H9 (cell line): ENCODE results near the gene ASTL. TPM values are rescaled to one million over a fixed set of nuclear protein-coding genes. Genes with fewer than 3 reads are reported as not detected.

Source experiments
- DNase-seq: peaks from one replicate; pipeline ENCODE4 v3.0.0-alpha.2; 2017
- H2AFZ ChIP-seq: one replicate; pipeline ENCODE4 v1.6.1; 2013; ENCODE audit warnings: mild to moderate bottlenecking, low read length, control low read depth, moderate library complexity
- H2AK5ac ChIP-seq: 2 replicates; pipeline ENCODE4 v1.6.1; 2013; ENCODE audit warnings: low read length, control low read depth, mixed read lengths; ENCODE audit not compliant: insufficient read length
- H2BK120ac ChIP-seq: one replicate; pipeline ENCODE4 v1.6.1; 2013; ENCODE audit warnings: low read depth, mild to moderate bottlenecking, low read length, control low read depth, inconsistent platforms; ENCODE audit not compliant: poor library complexity, severe bottlenecking
- H2BK12ac ChIP-seq: 2 replicates; pipeline ENCODE4 v1.6.1; 2013; ENCODE audit warnings: low read length, control low read depth, mixed read lengths, low read depth; ENCODE audit not compliant: insufficient read length
- H2BK15ac ChIP-seq: 2 replicates; pipeline ENCODE4 v1.6.1; 2013; ENCODE audit warnings: low read depth, low read length, control low read depth
- H2BK20ac ChIP-seq: one replicate; pipeline ENCODE4 v1.6.1; 2013; ENCODE audit warnings: low read depth, mild to moderate bottlenecking, low read length, control low read depth, inconsistent platforms; ENCODE audit not compliant: poor library complexity, severe bottlenecking
- H2BK5ac ChIP-seq: 2 replicates; pipeline ENCODE4 v1.6.1; 2013; ENCODE audit warnings: low read length, control low read depth, mixed read lengths; ENCODE audit not compliant: insufficient read length
- H3K14ac ChIP-seq: 2 replicates; pipeline ENCODE4 v1.6.1; 2013; ENCODE audit warnings: low read length, control low read depth; ENCODE audit not compliant: insufficient read depth
- H3K18ac ChIP-seq: 2 replicates; pipeline ENCODE4 v1.6.1; 2013; ENCODE audit warnings: low read depth, mild to moderate bottlenecking, mixed read lengths, low read length, control low read depth; ENCODE audit not compliant: insufficient read length
- H3K23ac ChIP-seq: 2 replicates; pipeline ENCODE4 v1.6.1; 2013; ENCODE audit warnings: low read length, control low read depth, mixed read lengths, low read depth; ENCODE audit not compliant: insufficient read length
- H3K23me2 ChIP-seq: 2 replicates; pipeline ENCODE4 v1.6.1; 2013; ENCODE audit warnings: low read depth, mild to moderate bottlenecking, mixed read lengths, low read length, control low read depth; ENCODE audit not compliant: insufficient read length, poor library complexity, severe bottlenecking
- H3K27ac ChIP-seq: 2 replicates; pipeline ENCODE4 v1.5.1; 2013; ENCODE audit warnings: low read length, control low read depth, mixed read lengths, low read depth; ENCODE audit not compliant: insufficient read length
- H3K27me3 ChIP-seq: 2 replicates; pipeline ENCODE4 v1.6.1; 2013; ENCODE audit warnings: low read length, control low read depth, inconsistent platforms; ENCODE audit not compliant: insufficient read depth
- H3K4ac ChIP-seq: 2 replicates; pipeline ENCODE4 v1.6.1; 2013; ENCODE audit warnings: low read depth, mild to moderate bottlenecking, control low read depth, inconsistent platforms, low read length, moderate library complexity
- H3K4me1 ChIP-seq: 2 replicates; pipeline ENCODE4 v1.6.1; 2013; ENCODE audit warnings: low read length, control low read depth, inconsistent platforms; ENCODE audit not compliant: insufficient read depth
- H3K4me2 ChIP-seq: 2 replicates; pipeline ENCODE4 v1.6.1; 2013; ENCODE audit warnings: low read length, control low read depth, mixed read lengths; ENCODE audit not compliant: insufficient read length, insufficient read depth
- H3K56ac ChIP-seq: 2 replicates; pipeline ENCODE4 v1.6.1; 2013; ENCODE audit warnings: low read depth, mild to moderate bottlenecking, mixed read lengths, low read length, control low read depth; ENCODE audit not compliant: insufficient read length
- H3K79me1 ChIP-seq: 2 replicates; pipeline ENCODE4 v1.6.1; 2013; ENCODE audit warnings: low read depth, mild to moderate bottlenecking, moderate library complexity, low read length, control low read depth, inconsistent platforms; ENCODE audit not compliant: insufficient read depth, poor library complexity, severe bottlenecking
- H3K79me2 ChIP-seq: 2 replicates; pipeline ENCODE4 v1.6.1; 2013; ENCODE audit warnings: low read length, control low read depth, inconsistent platforms; ENCODE audit not compliant: insufficient read depth
- H3K9ac ChIP-seq: 2 replicates; pipeline ENCODE4 v1.6.1; 2013; ENCODE audit warnings: low read length, control low read depth, mixed read lengths; ENCODE audit not compliant: insufficient read length; ENCODE audit errors: extremely low read depth
- H3K9me3 ChIP-seq: one replicate; pipeline ENCODE4 v1.6.1; 2013; ENCODE audit warnings: low read depth, low read length, inconsistent platforms; ENCODE audit not compliant: control insufficient read depth
- H3T11ph ChIP-seq: one replicate; pipeline ENCODE4 v1.6.1; 2013; ENCODE audit warnings: mild to moderate bottlenecking, low read length, control low read depth, inconsistent platforms
- H4K20me1 ChIP-seq: one replicate; pipeline ENCODE4 v1.6.1; 2013; ENCODE audit not compliant: control insufficient read depth, insufficient read length, insufficient read depth
- H4K5ac ChIP-seq: 2 replicates; pipeline ENCODE4 v1.6.1; 2013; ENCODE audit warnings: low read depth, mild to moderate bottlenecking, mixed read lengths, low read length, control low read depth; ENCODE audit not compliant: insufficient read length
- H4K8ac ChIP-seq: replicated peaks from 2 replicates; pipeline ENCODE4 v1.6.1; 2013; ENCODE audit warnings: low read length, control low read depth, mixed read lengths, low read depth; ENCODE audit not compliant: insufficient read length
- H4K91ac ChIP-seq: 2 replicates; pipeline ENCODE4 v1.6.1; 2013; ENCODE audit warnings: low read depth, mild to moderate bottlenecking, moderate library complexity, mixed read lengths, low read length, control low read depth; ENCODE audit not compliant: insufficient read length
- H3K27ac Mint-ChIP-seq, 3 experiments: 2 replicates in 2 of 3; 3 replicates in 1 of 3; pipeline ENCODE4 v1.8.0; 2020 to 2021; ENCODE audit warnings: mixed read lengths in 3 of 3, mild to moderate bottlenecking in 1 of 3, moderate library complexity in 1 of 3
- H3K27me3 Mint-ChIP-seq: 2 replicates; pipeline ENCODE4 v1.8.0; 2021; ENCODE audit warnings: low read depth, mild to moderate bottlenecking, moderate library complexity, mixed read lengths
- H3K36me3 Mint-ChIP-seq, 3 experiments: 2 replicates in 2 of 3; 3 replicates in 1 of 3; pipeline ENCODE4 v1.8.0; 2020 to 2021; ENCODE audit warnings: low read depth in 3 of 3, mixed read lengths in 3 of 3; ENCODE audit not compliant: insufficient read depth in 1 of 3
- H3K4me1 Mint-ChIP-seq, 2 experiments: 2 replicates each; pipeline ENCODE4 v1.8.0; 2020; ENCODE audit warnings: mixed read lengths in 2 of 2
- H3K4me3 Mint-ChIP-seq, 2 experiments: 2 replicates in 1 of 2; 3 replicates in 1 of 2; pipeline ENCODE4 v1.8.0; 2020 to 2021; ENCODE audit warnings: mild to moderate bottlenecking in 2 of 2, mixed read lengths in 2 of 2, moderate library complexity in 1 of 2
- H3K9me3 Mint-ChIP-seq, 2 experiments: 2 replicates in 1 of 2; 3 replicates in 1 of 2; pipeline ENCODE4 v1.8.0; 2020; ENCODE audit warnings: mild to moderate bottlenecking in 2 of 2, mixed read lengths in 2 of 2, moderate library complexity in 1 of 2
- CTCF ChIP-seq: fragments of 200-600 bp; sonication (generic); conservative IDR thresholded peaks from 3 replicates; pipeline ENCODE4 v1.8.0; 2021; ENCODE audit warnings: antibody characterized with exemption, mild to moderate bottlenecking
- WGBS: extraction: QIAGEN DNeasy Blood & Tissue Kit; methylation state at CpG from one replicate; pipeline ENCODE4 v1.1.7; 2013; ENCODE audit warnings: missing lambda C conversion rate, low lambda C conversion rate, mixed read lengths; ENCODE audit not compliant: insufficient read length; ENCODE audit errors: extremely low coverage; 5-methylcytosine and 5-hydroxymethylcytosine counted together
- total RNA-seq: library from RNA; stranded (reverse); gene quantifications from 2 replicates; pipeline ENCODE4 v1.2.1, GENCODE V29; 2021

The ASTL gene
- total RNA-seq, 1 experiment from 2014 or later, result 0.81 TPM

- Histone ChIP-seq H3K18ac (no peak overlapping the region), H3K4me2 (no peak overlapping the region), H3K9ac (no peak overlapping the region), H3T11ph (no peak overlapping the region), H3K9me3 (no peaks in the 10 kb centered on the region), H3K79me1 (no peaks in the 10 kb centered on the region), H3K27ac (no peak overlapping the region), H3K27me3 (no peaks in the 10 kb centered on the region), H2BK15ac (no peak overlapping the region), H2AK5ac (no peak overlapping the region), H2BK12ac (no peak overlapping the region), H4K8ac (no peak overlapping the region), H3K23ac (no peak overlapping the region), H2AFZ (no peak overlapping the region), H4K20me1 (no peaks in the 10 kb centered on the region), H3K14ac (no peak overlapping the region), H4K91ac (no peak overlapping the region), H3K23me2 (no peaks in the 10 kb centered on the region), H3K4me1 (no peaks in the 10 kb centered on the region; the same call in 1 of the 2 replicates), H4K5ac (no peak overlapping the region), H2BK5ac (no peak overlapping the region), H3K56ac (no peak overlapping the region), H2BK120ac (no peak overlapping the region), H3K79me2 (no peaks in the 10 kb centered on the region), H2BK20ac (no peak overlapping the region), H3K4ac (no peak overlapping the region)
- peak; percentile 22 for DNase-seq
- H3K27ac Mint-ChIP-seq, result peak overlapping the region in 1 of 3 experiments; percentile 59; a peak in 2 of 7 replicates
- no CpG with 5 or more reads among the region's 7 CpGs for whole genome bisulfite sequencing
- H3K4me1 Mint-ChIP-seq, result peaks cover 12 to 25% of the 10 kb centered on the region in 2 experiments
- no peak overlapping the region for H3K4me3 Mint-ChIP-seq
- H3K9me3 Mint-ChIP-seq, result no peaks in the 10 kb centered on the region; a peak in 1 of 5 replicates
- no peaks in the 10 kb centered on the region for H3K27me3 Mint-ChIP-seq
- no peaks in the 10 kb centered on the region for H3K36me3 Mint-ChIP-seq
- no peak for TF ChIP-seq CTCF
These were observed 40.1 kb downstream of the ASTL start for GRCh38 chr2:96097951-96098823.
